GM19099 (cell line): ENCODE data around the gene ARMC2.

Source experiments
- POLR2A ChIP-seq: IDR thresholded peaks from 3 replicates; pipeline ENCODE4 v1.6.1; 2011; ENCODE audit warnings: low read depth; ENCODE audit not compliant: insufficient read length; ENCODE audit errors: extremely low read depth

Gene ARMC2

DNA sequence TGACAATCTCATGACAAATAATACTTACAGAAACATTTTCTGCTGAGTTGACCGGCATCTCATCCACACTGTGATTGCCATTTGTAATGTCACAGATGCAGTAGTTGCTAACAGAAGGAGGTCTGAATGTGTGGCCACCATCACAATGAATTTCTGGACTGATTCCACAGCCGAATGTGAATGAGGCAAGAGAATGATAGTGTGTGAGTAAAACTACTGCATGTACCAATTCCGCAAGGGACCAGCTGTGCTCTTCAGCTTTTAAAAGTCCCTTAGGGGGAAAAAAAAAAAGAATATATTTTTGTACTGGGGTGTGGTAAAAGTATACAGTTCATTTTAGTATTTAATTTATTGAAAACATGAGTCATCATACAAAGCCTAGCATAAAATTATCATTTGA, 150.3 kb downstream of the ARMC2 start:
- TF ChIP-seq POLR2A, result no peak

DNA sequence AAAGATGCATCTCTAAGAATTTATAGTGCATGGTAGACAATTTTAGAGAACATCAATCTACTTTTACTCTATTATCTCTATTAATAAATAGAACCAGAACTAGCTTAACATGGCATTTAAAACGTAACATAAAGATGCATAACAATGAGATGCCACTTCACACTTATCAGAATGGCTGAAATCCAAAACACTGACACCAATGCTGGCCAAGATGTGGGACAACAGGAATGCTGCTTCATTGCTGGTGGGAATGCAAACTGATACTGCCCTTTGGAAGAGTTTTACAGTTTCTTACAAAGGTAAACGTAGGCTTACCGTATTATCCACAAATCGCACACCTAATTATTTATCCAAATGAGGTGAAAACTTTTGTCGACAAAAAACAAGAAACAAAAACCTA, 151.2 kb downstream of the ARMC2 start:
- TF ChIP-seq POLR2A, result no peak

- TF ChIP-seq POLR2A, result no peak
Observed at GRCh38 chr6:109000289-109000688, 152.1 kb downstream of the ARMC2 start.

- TF ChIP-seq POLR2A, result no peak
Observed at GRCh38 chr6:109001291-109001894, 153.2 kb downstream of the ARMC2 start.

GRCh38 chr6:109002051-109002697, 154.0 kb downstream of the ARMC2 start:
- TF ChIP-seq POLR2A, result no peak

DNA sequence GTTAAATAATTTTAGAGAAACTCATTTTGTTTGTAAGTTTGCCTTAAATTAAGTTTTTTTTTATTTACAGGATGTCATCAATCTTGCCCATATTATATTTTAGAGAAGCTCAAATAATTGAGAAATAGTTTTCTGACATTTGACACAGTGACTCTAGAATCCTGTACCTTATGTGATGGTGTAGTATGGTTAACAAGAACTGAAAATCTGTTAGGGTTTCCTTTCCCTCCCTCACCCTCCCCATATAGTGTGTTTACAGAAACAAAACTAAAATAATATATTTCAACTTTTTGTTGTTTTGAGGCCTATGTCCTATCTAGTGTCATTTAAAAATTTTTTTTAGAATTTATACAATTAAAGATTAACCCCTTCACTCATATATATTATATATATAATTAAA, 154.7 kb downstream of the ARMC2 start:
- no peak for TF ChIP-seq POLR2A

- no peak for TF ChIP-seq POLR2A
Observed at GRCh38 chr6:109006818-109007217, 158.6 kb downstream of the ARMC2 start.

- no peak for TF ChIP-seq POLR2A
Observed at GRCh38 chr6:109007521-109007920, 159.3 kb downstream of the ARMC2 start.

DNA sequence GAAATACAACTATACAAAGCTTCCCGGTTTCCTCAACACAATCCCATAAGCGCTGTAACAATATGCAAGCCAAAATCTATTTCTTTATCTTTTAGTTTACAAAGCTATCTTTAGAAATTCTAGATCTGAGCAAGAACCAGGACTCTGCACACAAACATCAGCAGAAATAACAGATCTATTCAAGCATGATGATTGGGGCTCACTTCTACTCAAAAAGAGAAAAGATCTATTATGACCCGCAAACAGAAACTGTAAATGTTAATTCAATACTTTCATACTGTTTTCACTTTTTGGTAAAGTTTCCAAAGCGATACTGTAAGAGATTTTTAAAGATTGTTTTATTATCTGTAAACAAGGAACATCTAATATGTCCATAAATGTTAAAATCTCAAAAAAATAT, 159.8 kb downstream of the ARMC2 start:
- no peak for TF ChIP-seq POLR2A

- TF ChIP-seq POLR2A, result no peak
Observed at GRCh38 chr6:109008537-109009235, 160.5 kb downstream of the ARMC2 start.

DNA sequence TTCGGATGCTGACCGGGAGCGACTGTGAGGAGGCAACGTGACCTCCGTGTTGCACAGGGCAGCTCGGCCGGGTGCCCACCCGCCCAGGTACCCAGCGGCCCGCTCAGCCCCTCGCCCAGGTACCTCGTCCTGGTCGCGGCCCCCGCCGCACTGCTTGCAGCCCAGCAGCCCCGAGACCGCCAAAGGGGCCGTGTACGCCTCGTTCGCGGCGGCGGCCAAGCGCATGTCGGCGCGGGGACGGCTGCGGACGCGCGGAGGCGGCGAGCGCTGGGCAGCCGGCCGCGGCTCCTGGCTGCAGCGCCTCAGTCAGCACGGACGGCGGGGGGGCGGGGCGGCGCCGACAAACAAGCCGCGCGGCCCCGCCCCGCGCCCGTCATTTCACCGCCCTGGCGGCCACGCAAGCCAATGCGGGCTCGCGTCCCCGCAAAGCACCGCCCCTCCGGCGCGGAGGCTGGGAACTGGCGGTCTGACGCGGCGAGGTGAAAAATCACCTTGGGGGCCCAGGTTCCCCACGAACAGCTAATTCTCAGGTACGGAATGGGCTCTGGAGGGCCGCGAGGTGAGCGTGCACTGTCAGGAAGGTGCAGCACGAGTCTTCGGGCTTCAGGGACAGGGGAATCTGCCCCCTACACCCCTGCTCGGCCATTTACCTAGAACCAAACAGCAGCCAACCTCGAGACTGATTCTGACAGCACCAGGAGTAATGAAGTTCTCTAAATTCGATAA, 161.2 kb downstream of the ARMC2 start:
- TF ChIP-seq POLR2A, result no peak

GRCh38 chr6:109009962-109010704, 161.9 kb downstream of the ARMC2 start:
- TF ChIP-seq POLR2A, result no peak

DNA sequence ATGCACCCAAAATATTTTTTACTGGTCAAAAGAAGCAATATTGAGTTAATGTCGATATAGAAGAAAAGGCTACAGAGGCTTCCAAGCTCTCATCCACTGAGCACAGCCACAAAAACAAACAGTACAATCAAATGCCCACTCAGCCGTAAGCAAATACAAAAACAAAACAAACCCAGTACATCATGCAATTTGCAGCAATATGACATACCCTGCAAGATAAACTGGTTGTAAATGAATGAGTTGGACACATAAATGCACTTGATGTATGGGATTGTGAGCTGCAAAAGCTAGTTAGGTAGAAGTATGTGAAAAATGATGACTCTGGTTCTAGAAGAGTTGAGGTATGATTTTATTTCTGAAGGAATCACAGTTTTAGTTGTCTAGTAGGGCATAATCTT, 162.5 kb downstream of the ARMC2 start:
- TF ChIP-seq POLR2A, result no peak

DNA sequence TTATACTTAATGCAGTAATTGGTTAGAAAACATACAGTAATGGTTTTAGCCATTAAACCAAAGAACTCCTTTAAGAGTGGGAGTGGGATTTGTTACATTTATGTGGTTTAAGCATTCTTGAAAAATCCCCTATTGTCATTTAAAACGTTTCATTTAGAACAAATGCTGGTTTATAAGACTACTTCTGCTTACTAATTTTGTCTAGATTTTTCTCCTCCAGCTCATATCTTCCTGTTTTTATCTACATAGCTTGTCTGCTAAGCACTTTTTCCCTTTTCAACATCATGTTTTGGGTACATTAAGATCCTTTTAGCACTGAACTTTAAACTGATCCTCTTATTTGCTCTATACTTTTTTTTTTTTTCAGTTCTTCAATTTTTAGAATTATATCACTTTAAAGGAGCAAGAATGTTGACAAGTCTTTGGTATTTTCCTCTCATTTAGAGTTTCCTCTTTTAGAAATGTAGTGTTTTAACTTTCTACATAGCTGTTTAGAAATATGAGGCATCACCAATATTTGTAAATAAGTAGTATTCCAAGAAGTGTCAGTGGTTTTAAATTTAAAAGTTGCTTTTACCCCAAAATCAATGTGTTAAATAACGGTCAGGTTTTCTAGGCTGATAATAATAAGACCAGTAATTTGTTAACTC, 165.6 kb downstream of the ARMC2 start:
- no peak for TF ChIP-seq POLR2A
